ENCODE results near the gene TIGIT. TPM values are rescaled to one million over a fixed set of nuclear protein-coding genes. Genes with fewer than 3 reads are reported as not detected.

Gene TIGIT
- total RNA-seq, 1 donor from 2014 or later = not detected

DNA sequence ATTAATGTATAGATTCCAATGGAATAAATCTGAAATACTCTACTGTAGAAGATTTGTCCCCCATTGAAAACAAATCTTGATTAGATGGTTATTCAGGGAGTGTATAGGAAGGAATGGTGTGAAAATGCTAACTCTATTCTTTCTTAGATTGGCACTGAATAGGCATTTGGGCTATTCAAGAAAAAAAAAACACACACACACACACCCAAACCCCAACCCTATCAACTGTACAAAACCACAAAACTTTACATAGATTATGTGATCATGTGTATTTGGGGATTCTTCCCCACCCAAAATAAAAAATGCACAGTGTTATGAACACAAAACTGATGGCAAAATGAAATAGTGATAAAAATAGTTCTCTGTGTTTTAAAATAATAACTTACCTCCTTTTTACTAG lies 61.8 kb downstream of the TIGIT start:
- DNase-seq = no peak

DNA sequence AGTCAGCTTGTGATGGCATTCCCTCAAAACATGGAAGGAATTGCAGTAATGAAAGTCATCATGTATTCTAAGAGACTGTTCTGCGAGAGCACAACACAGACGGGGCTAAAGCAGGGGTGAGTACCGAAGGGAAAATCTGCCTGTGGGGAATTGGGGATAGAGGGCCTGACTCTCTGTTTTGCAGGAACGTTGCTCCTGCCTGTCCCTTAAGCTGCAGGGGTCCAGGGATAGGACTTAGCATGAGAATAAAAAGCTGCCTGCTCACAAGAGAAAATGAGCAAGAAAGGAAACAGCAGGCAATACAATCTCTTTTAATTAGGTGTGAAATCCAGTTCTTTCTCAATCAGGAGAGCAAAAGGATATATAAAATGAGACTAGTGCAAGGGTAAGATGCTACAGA lies 62.2 kb downstream of the TIGIT start:
- no peak for DNase-seq

DNA sequence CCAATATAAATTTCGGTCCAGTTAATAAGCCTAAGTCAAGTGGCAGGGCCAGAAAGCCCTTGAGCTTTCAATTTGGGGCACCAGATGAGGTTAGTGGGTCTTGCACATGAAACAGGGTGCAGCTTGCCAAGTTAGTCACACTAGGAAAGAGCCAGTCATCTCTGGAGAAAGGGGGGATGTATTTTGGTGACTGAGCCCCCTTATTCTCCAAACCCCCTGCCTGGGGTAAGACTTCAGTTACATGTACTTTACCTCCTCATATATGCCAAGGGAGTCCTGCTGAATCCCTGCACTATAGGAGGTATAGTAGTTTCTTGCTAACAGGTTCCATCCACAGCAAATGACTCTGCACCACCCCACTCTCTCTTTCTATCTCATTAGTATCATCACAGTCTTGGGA lies 62.7 kb downstream of the TIGIT start:
- no peak for DNase-seq

Other genes with a start within 250 kb of the TIGIT start
- 1.3 and 3.2 TPM in 2 replicates for gene CCDC191, start 237.5 kb upstream of the TIGIT start, total RNA-seq
- gene QTRT2, start 237.3 kb upstream of the TIGIT start, total RNA-seq = 33.2 and 38.5 TPM in 2 replicates
- gene DRD3, start 115.0 kb upstream of the TIGIT start, total RNA-seq = not detected in 2 replicates
- not detected in 2 replicates for gene ZNF80, start 56.5 kb upstream of the TIGIT start, total RNA-seq

Measured in dermis blood vessel endothelial cell (primary cell).